ENCODE measurements around the gene RALGAPA2. TPM values are rescaled to one million over a fixed set of nuclear protein-coding genes. Genes with fewer than 3 reads are reported as not detected.

The RALGAPA2 gene
- total and polyA plus RNA-seq, 2 donors (not counting 3 experiments of a cell fraction or from before 2014, with no cell fraction given), result 10.0 to 46.8 TPM

DNA sequence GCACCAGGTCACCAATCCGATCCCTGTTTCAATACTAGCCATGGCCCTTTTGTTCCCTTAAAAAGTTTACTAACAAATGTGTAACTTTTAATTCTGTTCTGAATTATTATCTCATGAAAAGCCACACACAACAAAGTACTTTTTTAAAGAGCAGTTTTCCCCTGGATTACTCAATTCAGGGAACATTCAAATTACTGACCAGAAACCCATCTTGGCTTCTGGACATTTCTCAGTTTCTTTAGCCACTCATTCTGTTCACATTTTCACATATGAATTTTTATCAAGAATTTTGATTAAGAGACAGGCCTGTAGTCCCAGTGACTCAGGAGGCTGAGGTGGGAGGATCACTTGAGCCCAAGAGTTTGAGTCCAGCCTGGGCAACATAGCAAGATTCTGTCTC, 297.1 kb downstream of the RALGAPA2 start:
- peaks cover 6% of the 10 kb centered on the region for H3K4me1 ChIP-seq (ENCODE audit: control insufficient read depth, extremely low read depth, insufficient read depth, low read length)
- DNase-seq (ENCODE audit: low read depth, low spot score), result no peak
- CTCF ChIA-PET, result no interaction called here
- no peak overlapping the region for H3K4me2 ChIP-seq (ENCODE audit: insufficient read depth, low read length)
- FAIRE-seq, result no peak
- H2AFZ ChIP-seq (ENCODE audit: low read depth, low read length), result no peak overlapping the region
- POLR2A ChIA-PET, result no interaction called here
- H3K27ac ChIP-seq (ENCODE audit: insufficient read depth, low read depth, low read length), result no peak overlapping the region
- no peaks in the 10 kb centered on the region for H3K9me1 ChIP-seq (replicated peaks; ENCODE audit: control insufficient read depth, extremely low read depth, insufficient read depth, low read length)
- no peaks in the 10 kb centered on the region for H4K20me1 ChIP-seq (replicated peaks; ENCODE audit: control insufficient read depth, extremely low read depth, insufficient read depth, low read length)
- H3K9ac ChIP-seq (replicated peaks; ENCODE audit: extremely low read depth, insufficient read depth, low read length), result no peak overlapping the region
- no TSS peak for BruUV-seq (replicated peaks)
- intact Hi-C loops (cut with micrococcal nuclease), result loop anchor here (10.0 kb wide), 1 partner anchor 51 kb away; the partner anchor contains the start of gene INSM1
- H3K4me3 ChIP-seq (replicated peaks in 1 of 3; ENCODE audit: insufficient read depth in 1 of 3, low read depth in 1 of 3, low read length in 3 of 3), result no peak overlapping the region
- H3K27me3 ChIP-seq (ENCODE audit: control insufficient read depth in 2 of 2, insufficient read depth in 2 of 2, low read length in 2 of 2), result no peaks in the 10 kb centered on the region
- peaks cover 0 to 2% of the 10 kb centered on the region in 2 experiments for H3K36me3 ChIP-seq (ENCODE audit: control insufficient read depth in 2 of 2, extremely low read depth in 1 of 2, insufficient read depth in 2 of 2, low read length in 2 of 2)
- no peaks in the 10 kb centered on the region for H3K9me3 ChIP-seq (replicated peaks; ENCODE audit: control insufficient read depth, insufficient read depth, low read length)
- TF ChIP-seq, protein P1, sequence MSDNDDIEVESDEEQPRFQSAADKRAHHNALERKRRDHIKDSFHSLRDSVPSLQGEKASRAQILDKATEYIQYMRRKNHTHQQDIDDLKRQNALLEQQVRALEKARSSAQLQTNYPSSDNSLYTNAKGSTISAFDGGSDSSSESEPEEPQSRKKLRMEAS (IDR thresholded peaks at IDR 0.05; ENCODE audit: insufficient read depth, insufficient read length), result no peak
- TF ChIP-seq EZH2 (IDR thresholded peaks at IDR 0.05; ENCODE audit: borderline replicate concordance, low read depth, low read length, severe bottlenecking) (no peak), POLR2A (IDR thresholded peaks at IDR 0.05; ENCODE audit: low read depth, low read length) (no peak), JUN (IDR thresholded peaks at IDR 0.05; ENCODE audit: borderline replicate concordance, insufficient read depth, insufficient read length, low read depth) (no peak), POLR2AphosphoS5 (IDR thresholded peaks at IDR 0.05; ENCODE audit: insufficient read depth, low read depth, low read length) (no peak), GATA2 (IDR thresholded peaks at IDR 0.05; ENCODE audit: insufficient read depth, insufficient read length, low read depth, low read length) (no peak), MYC (IDR thresholded peaks at IDR 0.05; ENCODE audit: low read depth, low read length) (no peak), FOS (IDR thresholded peaks at IDR 0.05; ENCODE audit: borderline replicate concordance, insufficient read depth, low read length) (no peak)
- TF ChIP-seq, protein P2, sequence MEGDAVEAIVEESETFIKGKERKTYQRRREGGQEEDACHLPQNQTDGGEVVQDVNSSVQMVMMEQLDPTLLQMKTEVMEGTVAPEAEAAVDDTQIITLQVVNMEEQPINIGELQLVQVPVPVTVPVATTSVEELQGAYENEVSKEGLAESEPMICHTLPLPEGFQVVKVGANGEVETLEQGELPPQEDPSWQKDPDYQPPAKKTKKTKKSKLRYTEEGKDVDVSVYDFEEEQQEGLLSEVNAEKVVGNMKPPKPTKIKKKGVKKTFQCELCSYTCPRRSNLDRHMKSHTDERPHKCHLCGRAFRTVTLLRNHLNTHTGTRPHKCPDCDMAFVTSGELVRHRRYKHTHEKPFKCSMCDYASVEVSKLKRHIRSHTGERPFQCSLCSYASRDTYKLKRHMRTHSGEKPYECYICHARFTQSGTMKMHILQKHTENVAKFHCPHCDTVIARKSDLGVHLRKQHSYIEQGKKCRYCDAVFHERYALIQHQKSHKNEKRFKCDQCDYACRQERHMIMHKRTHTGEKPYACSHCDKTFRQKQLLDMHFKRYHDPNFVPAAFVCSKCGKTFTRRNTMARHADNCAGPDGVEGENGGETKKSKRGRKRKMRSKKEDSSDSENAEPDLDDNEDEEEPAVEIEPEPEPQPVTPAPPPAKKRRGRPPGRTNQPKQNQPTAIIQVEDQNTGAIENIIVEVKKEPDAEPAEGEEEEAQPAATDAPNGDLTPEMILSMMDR (IDR thresholded peaks at IDR 0.05; ENCODE audit: extremely low read depth in 1 of 2, insufficient read depth in 1 of 2, low read depth in 1 of 2, low read length in 2 of 2), result no peak
- dilution Hi-C loops (cut with MboI; ENCODE audit: extremely low pct_ligation_motif_present, low sequenced_read_pairs), result no loop called here
- H3K79me2 ChIP-seq (ENCODE audit: control insufficient read depth, insufficient read depth, low read length), result no peaks in the 10 kb centered on the region

All from endothelial cell of umbilical vein (primary cell).